ENCODE measurements around the gene LIN7A.
"Not testable (repeated sequence)": the region's sequence is repeated elsewhere in the genome, so short reads cannot be mapped to it uniquely, and the experiment has no call there.

The LIN7A gene

DNA sequence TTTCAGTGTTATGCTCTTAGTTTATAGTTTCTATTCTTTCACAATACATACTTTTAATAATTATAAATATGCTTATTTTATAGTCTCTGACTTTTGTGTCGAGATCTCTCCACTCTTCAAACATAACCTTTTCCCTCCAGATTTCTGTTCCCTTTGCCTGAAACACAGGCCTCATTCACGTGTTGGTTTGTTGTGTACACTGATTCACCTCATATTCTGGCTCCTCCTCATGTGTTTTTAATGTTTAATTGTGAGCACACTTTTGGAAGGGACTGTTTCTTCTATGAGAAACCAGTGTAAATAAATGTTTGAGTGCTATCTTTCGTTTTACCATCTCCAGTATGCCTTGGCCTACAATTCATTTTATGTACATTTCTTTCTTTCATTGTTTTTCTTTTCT, 20.1 kb downstream of the LIN7A start:
- DNase-seq: no peak

DNA sequence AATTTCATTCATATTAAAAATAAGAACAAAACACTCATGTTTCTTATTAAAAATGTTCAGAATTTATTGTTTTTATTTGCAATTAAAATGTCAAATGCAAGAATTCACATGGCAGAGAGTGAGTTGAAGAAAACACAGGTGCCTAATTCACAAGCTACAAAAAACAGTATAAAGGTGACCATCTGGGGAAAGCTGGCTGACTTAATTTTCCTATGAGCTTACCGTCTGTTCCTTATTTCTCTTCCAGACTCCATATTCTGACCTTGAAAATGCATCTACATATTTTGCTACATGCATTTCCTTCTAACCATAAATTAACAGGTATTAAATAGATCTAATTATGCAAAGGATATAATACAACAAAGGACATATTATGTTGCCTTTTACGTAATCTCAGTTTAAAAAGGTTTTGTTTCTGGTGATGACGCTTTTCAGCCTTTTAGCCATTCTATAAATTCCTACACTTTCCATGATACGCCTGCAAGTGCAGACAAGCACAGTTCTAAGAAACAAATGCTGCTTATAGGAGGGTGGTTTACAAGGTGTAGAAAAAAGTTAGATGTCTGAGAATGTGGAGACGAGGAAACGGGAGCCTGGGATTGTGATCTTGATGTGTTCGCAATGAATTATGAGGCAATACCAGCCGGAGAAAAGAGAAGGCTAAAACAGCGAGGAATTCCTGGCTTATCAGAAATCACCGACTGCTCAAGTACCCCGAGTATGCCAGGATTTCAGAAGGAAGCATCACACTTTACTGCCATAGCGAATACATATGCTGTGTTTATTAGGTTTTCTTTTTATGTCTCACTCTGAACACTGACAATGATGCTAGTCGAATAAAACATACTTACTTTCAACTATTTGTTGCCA, 24.6 kb downstream of the LIN7A start:
- no peak for DNase-seq

DNA sequence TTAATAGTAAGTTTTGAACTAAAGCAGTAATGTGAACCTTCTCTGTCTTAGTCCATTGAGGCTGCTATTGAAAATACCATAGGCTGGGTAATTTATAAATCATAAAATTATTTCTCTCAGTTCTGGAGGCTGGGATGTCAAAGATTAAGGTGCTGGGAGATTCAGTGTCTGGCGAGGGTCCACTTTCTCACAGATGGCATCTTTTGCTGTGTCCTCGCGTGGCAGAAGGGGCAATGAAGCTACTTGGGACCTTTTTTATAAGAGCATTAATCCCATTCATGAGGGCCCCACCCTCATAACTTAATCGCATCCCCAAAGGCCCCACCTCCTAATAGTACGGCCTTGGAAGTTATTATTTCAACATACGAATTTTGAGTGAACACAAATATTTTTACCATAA, 28.4 kb downstream of the LIN7A start:
- DNase-seq: no peak

DNA sequence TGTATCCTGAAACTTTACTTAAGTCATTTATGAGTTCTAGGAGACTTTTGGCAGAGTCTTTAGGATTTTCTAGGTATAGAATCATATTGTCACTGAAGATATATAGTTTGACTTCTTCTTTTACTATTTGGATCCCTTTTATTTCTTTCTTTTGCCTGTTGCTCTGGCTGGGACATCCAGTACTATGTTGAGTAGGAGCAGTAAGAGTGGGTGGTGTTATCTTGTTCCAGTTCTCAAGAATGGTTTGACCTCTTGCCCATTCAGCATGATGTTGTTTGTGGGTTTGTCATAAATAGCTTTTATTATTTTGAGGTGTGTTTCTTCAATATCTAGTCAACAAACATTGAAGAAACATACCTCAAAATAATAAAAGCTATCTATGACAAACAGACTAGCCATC, 35.0 kb downstream of the LIN7A start:
- no peak for DNase-seq

- DNase-seq: no peak
Measured at GRCh38 chr12:80901661-80902060, 36.1 kb downstream of the LIN7A start.

GRCh38 chr12:80895240-80895639, 42.5 kb downstream of the LIN7A start:
- DNase-seq: no peak

DNA sequence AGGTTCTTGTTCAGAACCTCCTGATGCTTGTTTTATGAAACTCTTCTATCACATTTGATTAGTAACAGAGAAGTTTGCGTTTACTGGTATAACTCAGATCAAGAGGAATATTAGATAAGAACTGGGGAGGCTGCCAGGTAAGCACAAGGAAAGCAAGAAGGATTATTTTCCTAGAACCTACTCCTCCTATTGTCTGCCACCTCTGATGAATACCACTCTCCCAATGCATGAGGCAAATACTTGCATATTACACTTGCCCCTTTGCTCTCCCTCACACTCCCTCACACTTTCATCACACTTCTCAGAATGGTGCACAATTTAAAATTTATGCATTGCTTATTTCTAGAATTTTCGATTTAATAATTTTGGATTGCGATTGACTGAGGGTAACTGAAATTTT, 43.6 kb downstream of the LIN7A start:
- no peak for DNase-seq

DNA sequence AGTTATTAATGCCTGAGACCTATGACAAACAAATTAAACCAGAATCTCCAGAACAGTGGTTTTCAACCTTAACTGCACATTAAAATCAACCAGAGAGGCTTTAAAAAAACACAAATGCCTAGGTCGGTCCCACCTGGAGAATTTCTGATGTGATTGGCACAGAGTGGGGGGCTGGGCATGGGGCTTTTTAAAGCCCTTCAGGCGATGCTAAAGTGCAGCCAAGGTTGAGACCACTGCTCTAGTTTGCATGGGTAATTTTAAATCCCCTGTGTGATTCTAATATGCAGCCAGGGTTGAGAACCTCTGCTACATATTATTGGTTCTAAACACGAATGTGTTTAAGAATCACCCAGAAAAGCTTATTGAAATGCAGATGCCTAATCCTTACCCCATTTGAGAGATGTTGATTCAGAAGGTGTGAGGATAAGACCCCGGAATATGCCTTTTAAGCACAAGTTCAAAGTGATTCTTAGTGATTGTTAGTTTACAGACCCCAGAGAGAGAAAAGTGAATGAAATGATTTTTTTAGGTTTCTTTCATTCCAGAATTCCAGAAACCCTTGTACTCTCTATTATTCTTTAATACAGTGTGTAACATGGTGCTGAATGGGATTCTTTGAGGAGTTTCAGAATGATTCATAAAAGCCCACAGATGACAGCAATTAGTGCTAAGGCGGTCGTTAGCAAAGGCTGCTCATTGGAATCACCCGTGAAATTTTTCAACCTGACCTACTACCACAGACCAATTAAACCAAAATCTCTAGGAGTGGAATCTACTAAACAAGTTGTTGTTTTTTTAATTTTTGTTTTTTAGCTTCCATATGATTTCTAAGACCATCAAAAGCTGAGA, 44.9 kb downstream of the LIN7A start:
- no peak for DNase-seq

DNA sequence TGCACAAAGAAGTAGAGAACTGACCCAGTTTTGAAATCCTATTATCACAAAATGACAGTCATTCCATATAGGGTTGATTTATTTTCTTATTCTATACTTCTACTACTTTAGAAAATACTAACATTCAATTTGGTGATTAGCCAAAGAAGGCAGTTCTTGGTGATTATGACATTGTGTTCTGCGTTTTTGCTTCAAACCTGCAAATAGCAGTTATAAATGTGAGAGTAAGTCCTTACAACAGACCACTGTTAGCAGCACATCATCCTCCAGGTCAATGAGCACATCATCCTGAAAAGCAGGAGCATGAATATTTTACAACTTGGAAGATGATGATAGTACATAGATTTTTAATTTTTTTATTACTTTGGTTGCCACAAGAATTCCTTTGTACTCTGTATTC, 53.1 kb downstream of the LIN7A start:
- no peak for DNase-seq

DNA sequence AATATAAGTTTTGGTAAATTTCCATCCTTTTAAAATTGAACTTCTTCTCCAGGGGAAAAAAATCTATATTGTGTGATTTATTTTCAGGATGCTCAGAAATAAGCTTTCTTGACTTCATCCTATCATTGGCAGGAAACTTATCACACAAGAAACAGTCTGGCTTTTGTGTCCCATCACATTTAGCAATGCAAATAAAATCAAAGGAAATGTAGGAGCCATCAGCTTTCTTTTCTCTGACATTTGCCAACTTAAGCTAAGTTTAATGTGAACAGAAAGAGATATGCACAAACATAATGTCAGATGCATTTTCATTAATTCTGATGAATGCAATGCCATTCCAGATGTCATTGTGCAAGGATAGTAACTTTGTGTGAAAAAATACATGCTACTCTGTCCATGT, 56.6 kb downstream of the LIN7A start:
- DNase-seq: no peak

DNA sequence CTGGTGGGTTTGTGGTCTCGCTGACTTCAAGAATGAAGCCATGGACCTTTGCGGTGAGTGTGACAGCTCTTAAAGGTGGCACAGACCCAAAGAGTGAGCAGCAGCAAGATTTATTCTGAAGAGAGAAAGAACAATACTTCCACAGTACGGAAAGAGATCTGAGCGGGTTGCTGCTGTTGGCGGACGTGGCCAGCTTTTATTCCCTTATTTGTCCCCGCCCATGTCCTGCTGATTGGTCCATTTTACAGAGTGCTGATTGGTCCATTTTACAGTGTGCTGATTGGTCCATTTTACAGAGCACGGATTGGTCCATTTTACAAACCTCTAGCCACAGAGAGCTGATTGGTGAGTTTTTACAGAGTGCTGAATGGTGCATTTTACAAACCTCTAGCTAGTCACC, 59.3 kb downstream of the LIN7A start:
- not testable (repeated sequence) for DNase-seq

DNA sequence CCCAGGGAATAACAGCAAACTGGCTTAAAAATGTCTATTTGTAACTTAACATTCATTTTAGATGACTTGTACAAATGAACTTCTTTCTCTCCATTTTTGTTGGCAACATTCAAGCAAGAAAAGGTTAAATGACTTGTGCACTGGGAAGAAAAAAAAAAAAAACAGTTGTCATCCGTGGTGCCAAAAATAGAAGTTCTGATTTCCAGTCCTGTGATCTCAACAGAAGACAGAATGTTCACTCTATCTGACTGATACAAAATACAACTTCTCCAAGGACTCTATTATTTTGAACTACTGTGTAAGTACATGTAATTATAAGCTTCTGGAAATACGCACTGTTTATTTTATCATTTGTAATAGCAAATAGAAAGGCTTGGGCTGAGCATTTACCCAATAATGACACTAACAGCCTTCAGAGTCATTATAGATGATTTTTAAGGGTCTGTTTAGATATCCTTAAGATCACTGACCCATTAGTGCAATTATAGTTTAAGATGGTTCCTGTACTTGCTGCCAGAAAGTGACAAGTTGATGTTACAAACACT, 59.9 kb downstream of the LIN7A start:
- DNase-seq: no peak

- DNase-seq: no peak
Measured at GRCh38 chr12:80872053-80872452, 65.7 kb downstream of the LIN7A start.

DNA sequence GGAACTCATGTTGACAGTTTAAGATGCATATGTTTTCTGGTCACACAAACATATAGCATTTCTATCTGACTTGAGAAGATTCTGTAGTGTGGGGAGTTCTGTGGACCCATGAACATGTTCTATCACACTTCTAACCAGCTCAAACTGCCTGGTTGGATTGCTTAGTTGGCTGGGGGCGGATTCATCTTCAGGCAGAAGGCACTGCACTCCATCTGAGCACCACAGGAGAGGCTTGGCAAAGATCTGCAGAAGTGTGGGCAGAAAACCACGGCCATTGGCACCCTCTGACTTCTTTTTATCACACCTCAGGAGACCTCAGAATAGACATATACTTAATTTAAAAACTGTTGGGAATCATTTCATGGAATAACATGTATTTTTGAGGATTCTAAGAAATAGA, 68.5 kb downstream of the LIN7A start:
- DNase-seq: no peak

DNA sequence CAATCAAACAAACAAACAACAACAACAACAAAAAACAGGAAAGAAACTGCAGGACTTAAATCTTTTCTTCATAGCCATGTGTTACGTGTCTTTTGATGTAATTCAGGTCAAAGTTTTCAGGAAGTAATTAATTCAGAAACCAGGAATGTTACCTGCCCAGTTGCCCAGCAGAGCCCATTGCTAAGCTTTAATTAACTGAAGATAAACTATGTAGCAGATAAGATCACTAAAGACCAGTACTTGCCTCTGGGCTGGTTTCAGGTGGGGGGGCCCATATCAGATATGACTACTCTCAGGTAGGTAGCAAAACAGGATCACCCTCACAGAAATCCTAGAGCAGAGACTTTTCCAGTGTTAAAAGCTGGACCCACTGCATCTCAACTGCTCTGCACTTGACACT, 69.2 kb downstream of the LIN7A start:
- DNase-seq: no peak

DNA sequence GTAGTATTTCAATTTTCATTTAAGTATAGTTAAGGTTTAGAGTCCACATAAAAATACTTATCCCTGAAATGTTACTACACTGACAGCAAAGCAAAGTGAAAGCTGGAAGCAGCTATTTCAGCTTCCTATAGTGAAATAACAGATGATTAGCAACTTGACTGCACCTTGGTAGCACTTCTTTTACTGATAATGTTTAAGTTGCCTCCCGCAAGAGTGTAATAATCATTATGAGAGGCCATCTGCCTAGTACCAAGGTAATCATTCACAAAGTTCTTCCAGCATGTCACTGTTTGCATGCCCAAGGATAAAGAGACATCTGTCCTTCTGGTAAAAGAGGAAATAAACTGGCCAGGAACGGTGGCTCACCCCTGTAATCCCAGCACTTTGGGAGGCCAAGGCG, 69.8 kb downstream of the LIN7A start:
- no peak for DNase-seq

DNA sequence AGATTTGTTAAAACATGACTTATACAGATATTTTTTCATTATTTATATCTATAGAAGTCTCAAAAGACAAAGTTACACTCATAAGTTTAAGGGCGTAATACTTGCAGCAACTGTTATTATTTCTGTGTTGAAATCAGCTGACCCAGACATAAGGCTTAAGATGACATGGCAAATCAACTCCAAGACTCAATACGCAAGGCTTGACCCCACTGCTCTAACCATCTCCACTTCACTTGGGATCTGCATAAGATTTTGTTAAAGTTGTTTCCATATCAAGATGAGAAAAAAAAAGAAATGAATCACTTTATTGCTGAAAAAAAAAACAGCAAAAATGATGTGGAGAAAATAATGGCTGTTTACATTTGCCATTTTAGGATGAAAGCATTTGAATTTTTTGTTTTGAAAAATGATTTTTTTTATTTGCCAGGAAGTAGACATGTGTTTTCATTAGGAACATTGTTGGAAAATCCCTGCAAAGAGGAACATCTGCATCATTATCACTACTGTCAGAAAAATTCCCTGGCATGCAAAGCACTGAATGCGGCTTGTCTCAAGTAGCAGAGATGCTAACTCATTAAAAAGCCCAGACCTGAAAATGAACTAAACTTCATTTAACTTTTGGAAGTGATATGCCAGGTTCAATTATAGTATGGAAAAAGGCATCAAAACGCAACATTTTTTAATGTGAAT, 73.5 kb downstream of the LIN7A start:
- no peak for DNase-seq

GRCh38 chr12:80862531-80862930, 75.2 kb downstream of the LIN7A start:
- no peak for DNase-seq

GRCh38 chr12:80861641-80862378, 75.9 kb downstream of the LIN7A start:
- DNase-seq: no peak

GRCh38 chr12:80860928-80861327, 76.8 kb downstream of the LIN7A start:
- DNase-seq: no peak

DNA sequence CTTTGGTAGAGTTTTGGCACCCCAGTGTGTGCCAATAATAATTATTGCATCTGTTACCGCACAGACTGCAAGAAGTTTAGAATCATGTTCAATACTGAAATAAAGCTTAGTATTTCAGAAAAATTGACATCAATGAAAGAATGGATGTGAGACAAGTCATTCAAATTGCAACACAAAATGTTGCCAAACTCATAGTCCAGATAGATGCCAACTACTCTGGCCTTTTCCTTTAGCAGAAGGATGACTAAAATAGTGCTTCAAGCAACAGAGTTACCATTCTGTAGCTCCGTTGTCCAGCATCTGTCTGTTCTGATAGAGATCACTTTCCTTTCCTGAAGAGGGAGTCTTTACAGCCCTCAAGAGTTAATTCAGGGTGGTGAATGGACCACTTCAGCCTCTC, 77.5 kb downstream of the LIN7A start:
- DNase-seq: no peak

DNA sequence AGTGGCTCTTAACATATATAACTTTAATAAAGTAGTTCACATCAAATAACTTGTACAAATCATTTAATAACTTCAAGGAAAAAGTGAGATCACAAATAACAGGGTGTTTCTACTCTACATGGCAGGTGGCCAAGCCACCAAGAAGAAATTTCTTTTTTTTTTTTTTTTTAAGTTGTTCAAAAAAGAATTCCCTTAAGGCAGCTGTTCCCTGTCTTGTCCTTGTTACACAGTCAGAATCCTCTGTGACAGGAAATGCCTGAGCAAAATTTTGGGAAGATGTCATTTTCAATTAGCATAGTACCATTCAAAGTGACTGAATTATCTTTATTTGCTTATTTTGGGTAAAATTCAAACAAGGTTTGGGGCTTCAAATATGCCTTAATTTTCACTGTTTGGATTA, 79.4 kb downstream of the LIN7A start:
- DNase-seq: no peak
